ENCODE measurements around the gene CHD5.

The CHD5 gene

DNA sequence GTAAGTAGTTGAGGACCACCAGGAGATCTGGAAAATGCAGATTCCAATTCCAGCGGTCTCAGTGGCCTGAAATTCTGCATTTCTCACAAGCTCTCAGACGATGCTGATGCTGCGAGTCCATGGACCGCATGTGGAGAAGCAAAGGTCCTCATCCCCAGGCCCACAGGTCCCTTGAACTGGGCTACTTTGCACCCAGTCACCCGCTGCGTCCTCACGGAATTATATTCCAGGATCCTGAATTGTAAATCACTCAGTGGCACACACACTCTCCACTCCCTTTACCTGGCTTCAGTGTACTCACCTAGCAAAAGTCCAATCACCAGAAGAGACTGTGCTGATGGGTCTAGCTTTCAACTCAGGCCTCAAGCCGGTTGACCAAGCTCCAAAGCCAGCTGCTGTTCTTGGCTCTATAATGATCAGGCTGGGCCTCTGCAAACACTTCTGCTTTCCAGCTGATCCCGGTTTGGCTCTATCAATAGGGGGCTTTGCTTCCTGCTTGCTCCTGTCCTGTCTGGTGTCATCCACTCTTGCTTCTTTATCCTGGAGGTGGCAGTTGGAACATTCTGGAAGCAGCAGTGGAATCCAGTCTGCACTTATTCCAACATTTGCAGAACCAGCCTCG, 20.2 kb upstream of the CHD5 start:
- no peak for DNase-seq

- DNase-seq: peak; percentile 98 to 99
Measured at GRCh38 chr1:6199298-6200187, 19.4 kb upstream of the CHD5 start, which contains the start of gene RPL22. Gene RPL22 (minus strand): TSS chr1:6199595. CDS start chr1:6199573, 22 bp downstream.

GRCh38 chr1:6198646-6199297, 18.7 kb upstream of the CHD5 start:
- DNase-seq: no peak

DNA sequence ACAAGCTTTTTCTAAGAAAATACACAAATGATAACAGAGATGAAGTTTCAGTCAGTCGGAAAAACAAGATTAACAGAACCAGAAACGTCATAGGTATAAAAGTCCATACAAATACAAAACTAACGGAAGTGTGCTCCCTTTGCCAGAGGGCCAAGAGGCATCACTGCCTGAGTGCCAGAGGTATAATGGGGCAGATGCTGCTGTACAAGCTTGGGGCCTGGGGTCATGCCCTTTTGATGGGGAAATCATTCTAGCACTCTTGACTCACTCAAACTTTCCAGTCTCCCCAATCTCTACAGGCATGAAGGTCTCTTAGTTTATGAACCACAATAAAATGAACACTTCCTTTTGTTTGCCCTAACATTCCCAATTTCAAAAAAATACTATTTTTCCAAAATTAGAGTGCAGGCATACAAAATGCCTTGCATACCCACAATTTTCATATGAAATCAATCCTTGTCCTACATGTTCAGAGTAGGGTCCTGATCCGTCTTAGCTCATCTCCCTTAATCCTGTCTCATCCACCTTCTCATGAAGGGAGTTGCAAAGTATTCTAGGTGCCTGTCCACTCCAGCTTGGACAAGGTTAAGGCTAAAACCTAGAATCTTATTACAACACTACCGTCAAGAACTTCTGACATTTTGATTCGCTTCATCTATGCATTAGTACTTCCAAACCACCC, 17.8 kb upstream of the CHD5 start:
- no peak for DNase-seq

DNA sequence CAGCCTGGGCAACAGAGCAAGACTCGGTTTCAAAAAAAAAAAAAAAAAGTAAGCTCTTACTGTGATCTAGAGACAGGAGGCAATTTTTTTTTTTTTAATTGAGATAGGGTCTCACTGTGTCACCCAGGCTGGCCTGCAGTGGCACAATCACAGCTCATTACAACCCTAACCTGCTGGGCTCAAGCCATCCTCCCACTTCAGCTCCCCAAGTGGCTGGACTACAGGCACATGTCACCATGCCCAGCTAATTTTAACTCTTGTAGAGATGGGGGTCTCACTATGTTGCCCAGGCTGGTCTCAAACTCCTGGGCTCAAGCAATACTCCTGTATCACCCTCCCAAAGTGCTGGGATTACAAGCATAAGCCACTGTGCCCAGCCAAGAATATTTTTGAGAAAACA, 11.8 kb upstream of the CHD5 start:
- no peak for DNase-seq

DNA sequence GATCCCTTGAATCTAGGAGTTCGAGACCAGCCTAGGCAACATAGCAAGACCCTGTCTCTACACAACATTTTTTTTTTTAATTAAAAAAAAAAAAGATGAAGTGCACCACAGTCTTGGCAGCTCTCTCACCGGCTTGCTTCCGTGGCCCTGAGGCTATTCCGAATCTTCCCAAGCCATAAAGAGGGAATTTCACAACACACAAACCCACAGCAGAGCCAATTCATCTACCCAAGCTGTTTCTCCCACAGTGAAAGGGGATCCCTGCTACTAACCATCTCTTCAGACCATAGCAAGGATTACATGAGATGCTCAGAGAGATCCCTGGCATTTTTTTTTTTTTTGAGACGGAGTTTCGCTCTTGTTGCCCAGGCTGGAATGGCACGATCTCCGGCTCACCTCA, 8.3 kb upstream of the CHD5 start:
- no peak for DNase-seq

DNA sequence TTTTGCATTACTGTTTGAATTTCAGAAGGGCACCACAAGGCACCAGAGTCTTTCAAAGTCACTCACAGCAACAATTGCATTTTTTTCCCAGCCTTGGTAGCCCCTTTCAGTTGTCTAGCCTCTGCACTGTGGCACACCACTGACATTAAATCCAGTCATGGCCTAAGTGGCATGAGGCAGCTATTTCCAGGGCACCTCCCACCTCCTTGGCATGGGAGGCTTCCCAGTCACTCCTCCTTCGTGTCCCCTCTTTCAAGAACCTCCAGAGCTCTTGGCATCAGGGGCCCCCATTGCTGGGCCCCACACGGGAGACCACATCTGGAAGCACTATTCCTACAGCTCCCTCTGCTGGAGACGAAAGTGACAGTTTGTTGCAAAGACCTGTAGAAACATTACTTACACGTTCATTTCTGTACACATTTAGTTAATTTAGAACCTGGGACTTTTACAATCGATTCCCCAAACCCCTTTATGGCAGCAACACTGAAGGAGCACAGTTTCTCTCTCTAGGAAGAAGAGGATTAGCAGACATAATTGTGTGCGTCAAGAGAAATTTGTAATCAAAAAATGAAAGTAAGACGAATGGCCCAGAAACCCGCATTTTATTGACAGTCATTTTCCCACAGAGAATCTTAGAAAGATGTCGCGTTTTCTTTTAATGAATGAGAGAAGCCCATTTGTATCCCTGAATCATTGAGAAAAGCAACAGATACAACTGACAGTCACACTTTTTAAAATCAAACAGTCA, 5.7 kb upstream of the CHD5 start:
- DNase-seq: peak in 1 of 2 experiments; percentile 19

- DNase-seq: no peak
Measured at GRCh38 chr1:6185151-6185550, 5.0 kb upstream of the CHD5 start.

DNA sequence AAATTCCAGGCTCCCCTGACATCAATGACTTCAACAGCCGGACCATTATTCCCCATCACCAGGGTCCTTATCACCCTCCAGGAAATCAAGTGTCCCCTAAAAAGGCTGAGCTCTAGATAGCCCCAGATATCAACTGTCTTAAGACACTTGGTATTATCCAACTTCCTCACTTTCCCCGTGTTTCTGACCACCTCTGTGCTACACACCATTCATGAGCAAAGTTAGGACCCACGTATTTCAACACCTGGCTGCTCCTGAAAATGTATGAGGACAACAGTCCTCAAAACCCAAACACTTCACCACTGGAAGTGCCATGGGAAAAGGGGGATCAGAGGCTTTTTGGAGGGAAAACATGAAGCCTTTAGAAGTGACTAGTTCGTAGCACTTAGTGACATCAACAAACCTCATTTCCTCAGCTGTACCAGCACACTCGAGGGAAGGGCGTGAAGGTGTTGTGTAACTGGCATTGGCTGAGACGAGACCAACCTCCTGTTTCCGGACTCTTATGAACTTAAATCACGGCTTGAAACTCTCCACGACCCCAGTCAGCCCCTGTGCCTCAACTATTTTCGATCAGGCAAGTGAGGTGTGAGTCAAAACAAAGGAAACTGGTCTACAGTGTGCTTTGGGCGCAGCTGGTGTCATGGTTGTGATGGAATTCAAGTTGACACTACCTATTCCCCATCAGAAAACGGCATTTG, 4.1 kb upstream of the CHD5 start:
- DNase-seq: no peak

GRCh38 chr1:6183520-6183989, 3.4 kb upstream of the CHD5 start:
- DNase-seq: no peak

DNA sequence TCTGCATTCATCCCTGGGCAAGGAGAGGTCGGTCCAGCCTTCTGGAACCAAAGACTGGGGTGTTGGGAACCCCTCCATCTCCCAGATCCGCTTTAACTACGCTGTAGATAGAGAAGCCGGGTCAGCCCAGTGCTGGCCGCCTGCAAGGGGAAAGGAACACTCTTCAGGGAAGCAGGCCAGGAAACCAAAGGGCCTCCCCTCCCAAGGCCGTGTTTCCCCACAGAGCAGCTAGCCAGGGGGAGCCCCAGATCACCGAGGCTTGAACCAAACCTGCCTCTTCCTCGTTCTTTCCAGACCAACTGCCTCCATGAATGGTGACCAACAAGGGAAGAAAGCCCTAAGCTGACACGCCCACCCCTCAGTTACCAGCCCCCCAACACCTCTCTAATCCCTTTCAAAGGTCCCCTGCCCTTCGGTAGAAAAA, 1.2 kb upstream of the CHD5 start:
- no peak for DNase-seq

- DNase-seq: no peak
Measured at GRCh38 chr1:6180707-6181311, 688 bp upstream of the CHD5 start.

GRCh38 chr1:6179564-6180175, 451 bp downstream of the CHD5 start:
- DNase-seq: no peak

DNA sequence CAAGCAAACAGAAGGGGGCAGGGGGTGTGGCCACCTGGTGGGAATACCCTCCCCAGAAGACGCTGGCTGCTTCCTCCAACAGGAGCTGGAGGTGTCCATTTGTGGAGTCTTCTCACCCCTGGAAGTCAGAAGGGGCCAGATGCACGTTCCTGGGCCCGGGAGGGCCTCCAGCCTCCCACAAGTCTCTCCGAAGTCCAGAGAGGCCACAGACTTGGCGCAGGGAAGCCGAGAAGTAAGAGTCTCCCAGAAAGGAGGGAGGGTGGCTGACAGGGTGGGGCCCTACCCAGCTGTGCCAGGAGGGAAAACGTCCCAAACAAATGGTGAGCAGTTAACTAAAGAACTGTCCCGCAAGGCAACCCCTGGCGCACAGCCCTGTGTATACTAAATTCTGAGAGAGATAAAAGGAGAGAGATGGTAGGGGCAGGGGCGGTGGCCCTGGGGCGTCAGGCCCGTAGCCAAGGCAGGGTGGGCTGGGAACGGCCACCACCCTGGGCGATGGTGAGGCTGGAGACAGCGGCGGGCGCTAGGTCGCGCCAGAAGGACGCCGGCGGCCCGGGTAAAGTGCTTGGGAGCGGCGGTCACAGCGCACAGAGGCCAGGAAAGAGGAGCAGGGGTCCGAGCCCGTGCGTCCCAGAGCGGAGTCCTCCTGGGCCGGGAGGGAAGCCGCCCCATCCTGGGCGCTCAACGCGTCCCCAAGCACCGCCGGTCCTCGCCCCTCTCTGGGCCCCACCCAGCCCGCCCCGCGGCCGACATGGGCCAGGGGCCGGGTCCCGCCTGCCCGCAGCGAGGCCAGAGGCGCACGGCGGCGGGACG, 1.2 kb downstream of the CHD5 start:
- DNase-seq: no peak

DNA sequence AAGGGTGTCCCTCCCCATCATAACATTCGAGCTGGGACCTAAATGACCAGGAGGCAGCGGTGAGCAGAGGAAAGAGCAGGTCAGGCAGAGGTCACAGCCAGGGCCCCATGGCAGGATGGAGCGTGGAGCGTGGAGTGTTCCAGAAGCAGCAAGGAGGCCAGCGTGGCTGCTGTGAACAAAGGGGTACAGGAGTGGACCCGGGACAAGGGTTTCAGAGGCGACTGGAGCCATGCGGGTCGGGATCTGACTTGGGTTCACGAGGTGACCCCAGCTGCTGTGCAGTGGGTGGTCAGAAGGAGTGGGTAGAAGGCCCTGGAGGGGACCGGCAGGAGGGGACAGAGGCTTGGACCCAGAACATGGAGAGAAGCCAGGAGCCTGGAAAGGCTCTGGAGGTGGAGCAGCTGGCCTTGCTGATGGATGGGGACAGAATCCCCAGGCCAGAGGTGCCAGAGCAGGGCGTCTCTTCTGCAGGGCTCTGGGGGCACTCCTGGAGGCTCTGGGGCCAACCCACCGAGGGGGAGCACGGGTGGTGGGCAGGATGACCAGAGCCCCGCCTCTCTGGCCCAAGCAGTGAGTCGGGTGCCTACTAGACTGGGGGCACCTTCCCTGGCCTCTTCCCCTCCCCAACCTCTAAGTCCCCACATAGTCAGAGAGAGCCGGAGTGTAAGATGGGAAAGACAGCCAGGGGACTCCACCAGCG, 2.3 kb downstream of the CHD5 start:
- no peak for DNase-seq

GRCh38 chr1:6176779-6177178, 3.3 kb downstream of the CHD5 start:
- no peak for DNase-seq

DNA sequence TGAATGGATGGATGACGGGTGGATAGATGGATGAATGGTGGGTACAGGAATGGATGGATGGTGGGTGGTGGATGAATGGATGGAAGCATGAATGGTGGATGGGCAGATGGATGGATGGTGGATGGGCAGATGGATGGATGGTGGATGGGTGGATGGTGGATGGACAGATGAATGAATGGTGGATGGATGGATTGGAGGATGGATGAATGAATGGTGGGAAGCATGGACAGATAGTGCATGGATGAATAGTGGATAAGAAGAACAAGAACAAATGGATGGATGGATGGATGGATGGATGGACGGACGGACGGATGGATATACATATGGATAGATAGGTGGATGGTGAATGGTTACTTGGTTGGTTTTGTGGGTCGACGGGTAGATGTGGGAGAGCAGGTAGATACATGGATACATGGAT, 4.7 kb downstream of the CHD5 start:
- DNase-seq: no peak

- DNase-seq: no peak
Measured at GRCh38 chr1:6174621-6175410, 5.3 kb downstream of the CHD5 start.

All from AML-193 (cell line).